HG03280 (cell line): ENCODE measurements around the gene IQCC.

ENCODE experiments used
- ATAC-seq: cut with Tn5 transposase; IDR thresholded peaks from one replicate; pipeline ENCODE4 v1.9.1; 2021; ENCODE audit warnings: mild to moderate bottlenecking, moderate library complexity; ENCODE audit not compliant: unreplicated experiment

The IQCC gene

GRCh38 chr1:32195531-32195930 is 9.9 kb upstream of the IQCC start:
- ATAC-seq: no peak

GRCh38 chr1:32195972-32196823 is 9.3 kb upstream of the IQCC start:
- no peak for ATAC-seq

GRCh38 chr1:32197074-32197473 is 8.4 kb upstream of the IQCC start:
- ATAC-seq: no peak

GRCh38 chr1:32197837-32198236 is 7.6 kb upstream of the IQCC start:
- no peak for ATAC-seq

- no peak for ATAC-seq
Observed at GRCh38 chr1:32198237-32199042, 7.0 kb upstream of the IQCC start.

- ATAC-seq: no peak
Observed at GRCh38 chr1:32199043-32199716, 6.3 kb upstream of the IQCC start.

GRCh38 chr1:32199717-32200072 is 5.8 kb upstream of the IQCC start:
- ATAC-seq: no peak

- no peak for ATAC-seq
Observed at GRCh38 chr1:32200226-32201010, 5.1 kb upstream of the IQCC start, which contains the start of gene CCDC28B. Gene CCDC28B, plus strand, starts transcription at chr1:32200595. Its CDS starts 1,341 bp downstream, at chr1:32201936.

GRCh38 chr1:32201011-32201855 is 4.2 kb upstream of the IQCC start:
- ATAC-seq: no peak

- no peak for ATAC-seq
Observed at GRCh38 chr1:32204943-32205361, 519 bp upstream of the IQCC start.

GRCh38 chr1:32208469-32208868 is 3.0 kb downstream of the IQCC start:
- ATAC-seq: no peak

- ATAC-seq: no peak
Observed at GRCh38 chr1:32208891-32209328, 3.4 kb downstream of the IQCC start, which contains the start of gene DCDC2B. Gene DCDC2B, plus strand, starts transcription at chr1:32209089. Its CDS starts 5 bp downstream, at chr1:32209094.

- ATAC-seq: no peak
Observed at GRCh38 chr1:32215629-32216480, 10.4 kb downstream of the IQCC start.

GRCh38 chr1:32216566-32216965 is 11.1 kb downstream of the IQCC start:
- ATAC-seq: no peak

GRCh38 chr1:32219022-32219421 is 13.6 kb downstream of the IQCC start:
- no peak for ATAC-seq

GRCh38 chr1:32220746-32221580 is 15.5 kb downstream of the IQCC start:
- no peak for ATAC-seq

GRCh38 chr1:32221581-32221979 is 16.1 kb downstream of the IQCC start:
- ATAC-seq: no peak
